HepG2 (cell line): Measurements from ENCODE around the gene BBOX1. TPM values are rescaled to one million over a fixed set of nuclear protein-coding genes. Genes with fewer than 3 reads are reported as not detected.

Experiments used
- ATAC-seq: fragments of 200-7000 bp; cut with Tn5 transposase; 3 replicates; pipeline ENCODE4 v1.9.1; 2020; ENCODE audit warnings: mild to moderate bottlenecking, moderate library complexity
- BruUV-seq: library from RNA; stranded (reverse); fragments of 400-500 nt; replicated peaks from 2 replicates; lab custom pipeline; 2021; lab: Mats Ljungman, UMichigan
- CTCF ChIA-PET: fragments of 300-600 bp; formaldehyde crosslinking; extraction: SDS; loops from one replicate; lab custom pipeline; 2021; ENCODE audit warnings: low total read pairs, inconsistent platforms, low intra/inter-chr PET ratio; lab: Yijun Ruan, JAX
- POLR2A ChIA-PET: fragments of 350-600 bp; sonication (Branson Sonifier 250); formaldehyde crosslinking; loops from one replicate; lab custom pipeline; 2020; ENCODE audit warnings: antibody characterized with exemption, inconsistent platforms; lab: Yijun Ruan, JAX
- DNase-seq: peaks from one replicate; pipeline ENCODE4 v3.0.0-alpha.2; 2015; ENCODE audit warnings: low spot score
- FAIRE-seq: peaks from 3 replicates; lab custom pipeline; 2011; peaks lifted over from hg19 to GRCh38; lab: Jason Lieb, UNC
- H2AFZ ChIP-seq: one replicate; pipeline ENCODE4 v1.6.1; 2011; ENCODE audit warnings: low read length, inconsistent platforms
- H3K27ac ChIP-seq: fragments of 300-600 bp; 3 replicates; pipeline ENCODE4 v1.8.0; 2011; ENCODE audit warnings: mixed run types, mild to moderate bottlenecking, mixed read lengths, low read length, inconsistent platforms; ENCODE audit not compliant: insufficient read depth; ENCODE audit errors: extremely low read length
- H3K27me3 ChIP-seq, 2 experiments: fragments of 200-600 bp in 1 of 2; 2 replicates in 1 of 2; 3 replicates in 1 of 2; pipeline versions ENCODE4 v1.6.0 to v1.8.0; 2011; ENCODE audit warnings: low read length in 2 of 2, mild to moderate bottlenecking in 2 of 2, moderate library complexity in 2 of 2, inconsistent platforms in 1 of 2; ENCODE audit not compliant: insufficient read depth in 2 of 2, control insufficient read depth in 1 of 2
- H3K36me3 ChIP-seq, 2 experiments: fragments of 200-600 bp in 1 of 2; replicated peaks in 1 of 2; 2 replicates in 1 of 2; 3 replicates in 1 of 2; pipeline versions ENCODE4 v1.5.1 to v1.8.0; 2011; ENCODE audit warnings: low read length in 2 of 2, inconsistent platforms in 1 of 2; ENCODE audit not compliant: insufficient read depth in 2 of 2, control insufficient read depth in 1 of 2
- H3K4me1 ChIP-seq: 2 replicates; pipeline ENCODE4 v1.5.1; 2012; ENCODE audit warnings: low read length, inconsistent platforms; ENCODE audit not compliant: insufficient read depth
- H3K4me2 ChIP-seq: 2 replicates; pipeline ENCODE4 v1.6.0; 2011; ENCODE audit warnings: low read depth, low read length, inconsistent platforms
- H3K4me3 ChIP-seq, 3 experiments: fragments of 200-600 bp in 1 of 3; sonication (generic), shearing (Covaris generic) in 1 of 3; replicated peaks in 1 of 3; 2 replicates each; pipeline ENCODE4 v1.5.1; 2011 to 2016; ENCODE audit warnings: low read length in 3 of 3, inconsistent platforms in 2 of 3, low read depth in 2 of 3, mild to moderate bottlenecking in 2 of 3, control low read depth in 1 of 3, mixed read lengths in 1 of 3; ENCODE audit not compliant: insufficient read depth in 1 of 3
- H3K79me2 ChIP-seq: one replicate; pipeline ENCODE4 v1.6.1; 2011; ENCODE audit warnings: low read length, inconsistent platforms; ENCODE audit not compliant: insufficient read depth
- H3K9ac ChIP-seq: 2 replicates; pipeline ENCODE4 v1.6.0; 2011; ENCODE audit warnings: mild to moderate bottlenecking, low read depth, low read length, inconsistent platforms; ENCODE audit not compliant: insufficient read depth
- H3K9me3 ChIP-seq: 2 replicates; pipeline ENCODE4 v1.5.1; 2012; ENCODE audit warnings: mild to moderate bottlenecking, low read length
- H4K20me1 ChIP-seq: 2 replicates; pipeline ENCODE4 v1.6.0; 2011; ENCODE audit warnings: inconsistent platforms, mild to moderate bottlenecking, low read length, moderate library complexity; ENCODE audit not compliant: insufficient read depth
- ARNTL ChIP-seq: sonication (generic); formaldehyde crosslinking; IDR thresholded peaks from 2 replicates; pipeline ENCODE4 v1.4.0; 2020; ENCODE audit warnings: mild to moderate bottlenecking, missing genetic modification reagents
- GATAD1 ChIP-seq: IDR thresholded peaks from 2 replicates; pipeline ENCODE4 v1.6.1; 2016; ENCODE audit warnings: missing genetic modification reagents, missing compliant biosample characterization
- GLMP ChIP-seq: sonication (generic); formaldehyde crosslinking; IDR thresholded peaks from 2 replicates; pipeline ENCODE4 v1.9.0; 2021; ENCODE audit warnings: missing genetic modification reagents, mild to moderate bottlenecking, borderline replicate concordance
- HMG20A ChIP-seq: IDR thresholded peaks from 2 replicates; pipeline ENCODE4 v1.6.1; 2016; ENCODE audit warnings: borderline replicate concordance
- HNF1A ChIP-seq, 2 experiments: sonication (generic) in 1 of 2; formaldehyde crosslinking in 1 of 2; IDR thresholded peaks; 2 replicates each; pipeline versions ENCODE4 v1.4.0 to v1.6.1; 2016 to 2020; ENCODE audit warnings: borderline replicate concordance in 1 of 2, low read depth in 1 of 2, mild to moderate bottlenecking in 1 of 2, missing genetic modification reagents in 1 of 2
- KLF12 ChIP-seq: sonication (generic); formaldehyde crosslinking; IDR thresholded peaks from 2 replicates; pipeline ENCODE4 v1.4.0; 2020; ENCODE audit warnings: missing genetic modification reagents, borderline replicate concordance
- MBNL3 ChIP-seq: fragments of 250-450 bp; sonication (Bioruptor Pico); conservative IDR thresholded peaks from 2 replicates; pipeline ENCODE4 v1.8.0; 2022; ENCODE audit warnings: mild to moderate bottlenecking, inconsistent platforms
- NFIB ChIP-seq: sonication (generic); formaldehyde crosslinking; IDR thresholded peaks from 2 replicates; pipeline ENCODE4 v1.9.0; 2021; ENCODE audit warnings: missing genetic modification reagents, mild to moderate bottlenecking, borderline replicate concordance
- PAF1 ChIP-seq: IDR thresholded peaks from 2 replicates; pipeline ENCODE4 v1.6.1; 2016; ENCODE audit warnings: missing genetic modification reagents, missing compliant biosample characterization
- SMAD1 ChIP-seq: sonication (generic); formaldehyde crosslinking; IDR thresholded peaks from 2 replicates; pipeline ENCODE4 v1.4.0; 2020; ENCODE audit warnings: missing genetic modification reagents, low read depth, mild to moderate bottlenecking, borderline replicate concordance
- TFE3 ChIP-seq: IDR thresholded peaks from 2 replicates; pipeline ENCODE4 v1.6.1; 2016
- ZFP37 ChIP-seq: sonication (generic); formaldehyde crosslinking; IDR thresholded peaks from 2 replicates; pipeline ENCODE4 v1.4.0; 2020; ENCODE audit warnings: missing genetic modification reagents, borderline replicate concordance
- ZNF619 ChIP-seq: sonication (generic); formaldehyde crosslinking; IDR thresholded peaks from 2 replicates; pipeline ENCODE4 v1.4.0; 2020; ENCODE audit warnings: mild to moderate bottlenecking, missing genetic modification reagents
- ZNF678 ChIP-seq: sonication (generic); formaldehyde crosslinking; IDR thresholded peaks from 2 replicates; pipeline ENCODE4 v1.4.0; 2020; ENCODE audit warnings: mild to moderate bottlenecking, missing genetic modification reagents
- ZNF780A ChIP-seq: sonication (generic); formaldehyde crosslinking; IDR thresholded peaks from 2 replicates; pipeline ENCODE4 v1.8.0; 2022; ENCODE audit warnings: mild to moderate bottlenecking, missing genetic modification reagents, moderate library complexity
- WGBS: methylation state at CpG from one replicate; pipeline ENCODE4 v1.1.6; 2017; ENCODE audit warnings: low lambda C conversion rate; 5-methylcytosine and 5-hydroxymethylcytosine counted together
- in situ Hi-C: cut with HindIII; loops from 2 replicates; pipeline ENCODE4 v1.10.0; 2017; ENCODE audit warnings: low pct_unique_long_range_greater_than_20kb; ENCODE audit not compliant: extremely low pct_ligation_motif_present
- intact Hi-C: fragments of 100-400 bp; cut with micrococcal nuclease; formaldehyde crosslinking; loops from one replicate; pipeline ENCODE4 v1.10.0; 2022; ENCODE audit not compliant: unreplicated experiment
- polyA plus RNA-seq, 8 experiments: library from polyadenylated mRNA; depleted of rRNA in 3 of 8; stranded (reverse) in 7 of 8; unstranded in 1 of 8; fragments of >200 nt; fragmentation: Illumina TruSeq in 4 of 8; extraction: Trizol in 4 of 8; gene quantifications; 2 replicates each; pipeline versions ENCODE4 v1.2.1 to v1.2.3, GENCODE V29; 2011 to 2016; ENCODE audit warnings: low read depth in 4 of 8, missing spikeins in 1 of 8, mixed read lengths in 1 of 8; ENCODE audit not compliant: insufficient read depth in 1 of 8
- total RNA-seq, 5 experiments: library from RNA; depleted of rRNA; stranded (reverse); fragments of >200 nt; fragmentation: Illumina TruSeq; extraction: Trizol; gene quantifications; 2 replicates each; pipeline ENCODE4 v1.2.3, GENCODE V29; 2016; ENCODE audit warnings: low read depth in 1 of 5

BBOX1 gene
- total and polyA plus RNA-seq, 2 of the 13 experiments (the other 11 are each of a cell fraction or from before 2014, with no cell fraction given), result not detected

- no peak for TF ChIP-seq HNF1A (IDR thresholded peaks at IDR 0.05; ENCODE audit: low read depth)
- no peak for TF ChIP-seq HNF1A (CRISPR knock-in tag; IDR thresholded peaks at IDR 0.05; ENCODE audit: borderline replicate concordance)
- TF ChIP-seq ZNF619 (CRISPR knock-in tag), result no peak
- no peak for TF ChIP-seq ZNF678 (CRISPR knock-in tag)
- TF ChIP-seq KLF12 (CRISPR knock-in tag), result no peak
- no peak for TF ChIP-seq GATAD1
- TF ChIP-seq MBNL3 (CRISPR knock-in tag), result no peak
- no peak for TF ChIP-seq TFE3 (CRISPR knock-in tag)
These were observed 121.6 kb downstream of the BBOX1 start (continued) for GRCh38 chr11:27162237-27162636.

- no peaks in the 10 kb centered on the region for H3K4me1 ChIP-seq
- no peak overlapping the region for H3K4me2 ChIP-seq
- BruUV-seq, result no TSS peak
- no peaks in the 10 kb centered on the region for H4K20me1 ChIP-seq
- no peaks in the 10 kb centered on the region for H3K36me3 ChIP-seq
- H3K4me3 ChIP-seq, result no peak overlapping the region
- FAIRE-seq, result no peak
- in situ Hi-C loops, result loop anchor here (25.0 kb wide), 1 partner anchor 879 kb away; no protein-coding TSS in a partner anchor
- POLR2A ChIA-PET, result no interaction called here
- H3K9ac ChIP-seq, result no peak overlapping the region
- intact Hi-C loops, result loop anchor here (10.0 kb wide), 1 partner anchor 871 kb away; no protein-coding TSS in a partner anchor
- no peak for DNase-seq
- no peaks in the 10 kb centered on the region for H3K9me3 ChIP-seq
- no peak overlapping the region for H2AFZ ChIP-seq
- ATAC-seq, result peak; percentile 50; the same call in 2 of the 3 replicates
- WGBS, result 0% methylated on average over 1 of the region's 2 CpGs
- CTCF ChIA-PET, result no interaction called here
- H3K27me3 ChIP-seq, result peaks cover 1 to 4% of the 10 kb centered on the region in 2 experiments; a peak in 1 of 5 replicates
- H3K79me2 ChIP-seq, result no peaks in the 10 kb centered on the region
- H3K27ac ChIP-seq, result no peak overlapping the region
- no peak for TF ChIP-seq ZNF780A (CRISPR knock-in tag)
- no peak for TF ChIP-seq SMAD1
- no peak for TF ChIP-seq PAF1 (CRISPR knock-in tag)
- no peak for TF ChIP-seq HMG20A (CRISPR knock-in tag)
- no peak for TF ChIP-seq ARNTL (CRISPR knock-in tag)
- no peak for TF ChIP-seq NFIB (CRISPR knock-in tag)
- no peak for TF ChIP-seq GLMP (CRISPR knock-in tag)
- no peak for TF ChIP-seq ZFP37 (CRISPR knock-in tag)
These were observed 125.5 kb downstream of the BBOX1 start for GRCh38 chr11:27166130-27166529.
